Stimulated activated naive CD8-positive, alpha-beta T cell treated with anti-CD3 and anti-CD28 coated beads, Interleukin-15, amount 100 ng/mL, for 72 hours (primary cell): Measurements from ENCODE around the gene CCDC6.
"Not testable (repeated sequence)": the region's sequence is repeated elsewhere in the genome, so short reads cannot be mapped to it uniquely, and the experiment has no call there.

Experiments
- ATAC-seq: fragments of 150-1000 bp; cut with Tn5 transposase; 2 replicates; pipeline ENCODE4 v1.10.0; 2021; ENCODE audit warnings: mild to moderate bottlenecking, moderate library complexity
- DNase-seq, 2 donors: peaks; one replicate each; pipeline ENCODE4 v3.0.0; 2021 to 2022
- H3K27ac Mint-ChIP-seq, 2 donors: one replicate each; pipeline ENCODE4 v1.8.0; 2022; ENCODE audit warnings: mild to moderate bottlenecking in 2 of 2, mixed read lengths in 2 of 2, moderate library complexity in 2 of 2
- H3K27me3 Mint-ChIP-seq: one replicate; pipeline ENCODE4 v1.8.0; 2022; ENCODE audit warnings: mixed read lengths
- H3K4me1 Mint-ChIP-seq: one replicate; pipeline ENCODE4 v1.8.0; 2022; ENCODE audit warnings: mild to moderate bottlenecking, mixed read lengths
- H3K4me3 Mint-ChIP-seq, 2 donors: one replicate each; pipeline ENCODE4 v1.8.0; 2022; ENCODE audit warnings: mild to moderate bottlenecking in 2 of 2, mixed read lengths in 2 of 2, moderate library complexity in 1 of 2
- H3K9me3 Mint-ChIP-seq, 2 donors: one replicate each; pipeline ENCODE4 v1.8.0; 2022; ENCODE audit warnings: mixed read lengths in 2 of 2

Gene CCDC6

DNA sequence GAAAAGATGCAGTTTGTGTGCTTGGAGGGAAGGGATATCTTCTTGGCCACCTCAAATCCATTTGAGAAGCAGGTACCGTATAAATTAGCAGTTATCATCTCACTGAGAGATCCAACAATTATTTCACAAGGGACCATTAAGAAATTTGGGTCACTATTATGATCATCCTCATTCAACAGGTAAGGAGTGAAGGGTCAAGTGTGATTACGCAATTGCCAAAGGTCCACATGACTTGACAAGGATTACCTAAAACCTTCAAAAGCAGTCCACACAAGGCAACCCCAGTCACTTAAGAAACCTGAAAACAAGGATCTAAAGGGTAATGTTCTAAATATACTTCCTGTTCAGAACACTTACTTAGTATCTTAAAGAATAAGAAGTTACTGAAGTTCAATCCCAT, 27.4 kb downstream of the CCDC6 start:
- H3K27ac Mint-ChIP-seq: peak overlapping the region; percentile 3 to 95
- no peaks in the 10 kb centered on the region for H3K9me3 Mint-ChIP-seq
- peaks cover 85% of the 10 kb centered on the region for H3K4me1 Mint-ChIP-seq
- no peaks in the 10 kb centered on the region for H3K27me3 Mint-ChIP-seq
- DNase-seq (no peak), ATAC-seq (no peak)
- peak overlapping the region; percentile 30 to 62 for H3K4me3 Mint-ChIP-seq

DNA sequence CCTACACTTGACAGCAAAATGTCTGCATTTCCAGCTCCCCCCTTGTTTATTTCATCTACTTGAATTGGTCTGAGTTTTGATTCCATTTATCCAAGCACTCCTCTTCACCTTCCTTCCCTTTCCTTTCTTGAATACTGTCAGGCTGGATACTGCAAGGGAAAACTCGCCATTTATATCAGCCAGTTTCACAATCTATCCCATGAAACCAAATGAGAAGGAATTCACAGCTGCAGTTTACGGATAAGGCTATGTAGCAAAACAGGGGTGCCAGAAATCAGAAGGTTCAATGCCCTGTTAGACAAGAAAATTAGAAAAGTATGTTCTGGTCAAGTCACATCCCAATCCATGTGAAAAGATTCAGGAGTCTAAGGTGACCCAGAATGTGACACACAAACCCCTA, 28.1 kb downstream of the CCDC6 start:
- no peak for DNase-seq
- Mint-ChIP-seq H3K4me1 (peaks cover 84% of the 10 kb centered on the region), H3K27ac (peak overlapping the region in 1 of 2 donors; percentile 95)

DNA sequence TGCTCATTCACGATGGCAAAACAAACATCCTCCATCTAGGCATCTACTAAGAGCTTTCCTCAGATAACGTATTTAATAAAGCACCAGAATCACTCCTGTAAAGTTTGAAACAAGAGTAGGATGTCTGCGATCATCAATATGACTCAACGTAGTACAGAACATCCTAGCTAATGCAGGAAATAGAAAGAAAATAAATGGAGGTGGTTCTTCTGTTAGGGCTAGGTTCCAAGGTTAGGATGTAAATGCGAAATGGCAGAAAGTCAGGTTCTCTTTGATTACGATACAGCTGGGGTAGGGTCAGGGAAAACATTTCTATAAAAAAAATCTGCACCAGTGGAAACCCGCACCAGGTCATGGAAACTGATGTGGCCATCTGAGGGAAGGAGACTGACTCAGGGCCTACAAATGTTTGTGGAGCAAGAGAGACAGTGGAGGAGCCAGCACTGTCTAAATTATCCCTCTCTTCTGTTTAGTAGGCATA, 29.1 kb downstream of the CCDC6 start:
- peaks cover 86% of the 10 kb centered on the region for H3K4me1 Mint-ChIP-seq
- no peak for DNase-seq
- ATAC-seq: no peak
- no peaks in the 10 kb centered on the region for H3K9me3 Mint-ChIP-seq
- no peaks in the 10 kb centered on the region for H3K27me3 Mint-ChIP-seq
- peak overlapping the region; percentile 43 to 92 for H3K27ac Mint-ChIP-seq
- H3K4me3 Mint-ChIP-seq: peak overlapping the region; percentile 43 to 74

More for the DNA sequence above, 28.1 kb downstream of the CCDC6 start:
- no peak for ATAC-seq
- no peaks in the 10 kb centered on the region for H3K9me3 Mint-ChIP-seq
- peak overlapping the region in 1 of 2 donors; percentile 62 for H3K4me3 Mint-ChIP-seq
- no peaks in the 10 kb centered on the region for H3K27me3 Mint-ChIP-seq

DNA sequence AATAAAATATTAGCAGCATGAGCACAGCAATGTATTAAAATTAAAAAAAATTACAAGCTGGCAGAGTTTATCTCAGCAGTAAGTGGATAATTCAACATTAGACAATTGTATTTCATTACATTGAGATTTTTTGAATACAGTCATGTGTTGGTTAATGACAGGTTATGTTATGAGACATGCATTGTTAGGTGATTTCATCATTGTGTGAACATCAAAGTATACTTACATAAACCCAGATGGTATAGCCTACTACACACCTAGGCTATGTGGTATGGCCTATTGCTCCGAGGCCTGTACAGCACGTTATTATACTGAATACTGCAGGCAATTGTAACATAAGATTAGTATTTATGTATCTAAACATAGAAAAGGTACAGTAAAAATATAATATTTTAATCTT, 29.7 kb downstream of the CCDC6 start:
- H3K27ac Mint-ChIP-seq: peak overlapping the region; percentile 41 to 64
- ATAC-seq (no peak), DNase-seq (no peak)
- no peaks in the 10 kb centered on the region for H3K9me3 Mint-ChIP-seq
- no peaks in the 10 kb centered on the region for H3K27me3 Mint-ChIP-seq
- H3K4me3 Mint-ChIP-seq: peak overlapping the region in 1 of 2 donors; percentile 22
- peaks cover 89% of the 10 kb centered on the region for H3K4me1 Mint-ChIP-seq

DNA sequence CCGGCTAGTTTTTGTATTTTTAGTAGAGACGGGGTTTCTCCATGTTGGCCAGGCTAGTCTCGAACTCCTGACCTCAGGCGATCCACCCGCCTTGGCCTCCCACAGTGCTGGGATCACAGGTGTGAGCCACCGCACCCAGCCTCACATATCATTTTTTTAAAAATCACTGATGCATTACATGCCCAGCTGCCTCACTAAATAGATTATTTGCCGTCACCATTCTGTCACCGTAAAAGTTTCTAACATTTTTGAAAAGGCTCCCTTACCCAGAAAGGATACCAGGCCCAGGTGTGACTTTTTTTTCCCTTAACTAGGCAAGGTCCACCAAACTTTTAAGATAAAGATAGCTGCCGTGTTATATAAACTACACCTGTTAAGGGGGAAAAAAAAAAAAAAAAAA, 30.1 kb downstream of the CCDC6 start:
- not testable (repeated sequence) for H3K27me3 Mint-ChIP-seq

DNA sequence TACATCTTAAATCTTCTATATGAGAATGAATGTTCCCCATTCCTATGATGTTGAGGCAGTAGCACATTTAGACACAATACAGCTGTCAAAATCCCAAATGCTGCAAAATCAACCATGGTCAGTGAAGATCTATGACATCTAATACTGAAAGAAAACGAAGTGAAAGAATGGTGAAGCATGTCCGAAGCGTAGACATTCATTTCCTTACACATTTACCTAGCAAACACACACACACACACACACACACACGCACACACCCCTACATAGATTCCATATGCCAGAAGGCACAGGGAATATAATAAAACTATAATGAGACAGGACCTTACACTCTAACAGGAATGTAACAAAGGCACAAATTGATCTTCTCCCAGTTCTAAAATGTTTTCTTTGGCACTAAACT, 32.5 kb downstream of the CCDC6 start:
- no peak for DNase-seq
- H3K4me3 Mint-ChIP-seq: no peak overlapping the region
- H3K27me3 Mint-ChIP-seq: no peaks in the 10 kb centered on the region
- no peaks in the 10 kb centered on the region for H3K9me3 Mint-ChIP-seq
- no peak overlapping the region for H3K27ac Mint-ChIP-seq
- no peak for ATAC-seq
- H3K4me1 Mint-ChIP-seq: peaks cover 80% of the 10 kb centered on the region

More for the DNA sequence above, 30.1 kb downstream of the CCDC6 start:
- ATAC-seq, H3K9me3 Mint-ChIP-seq, DNase-seq, H3K27ac Mint-ChIP-seq, H3K4me3 Mint-ChIP-seq: not testable (repeated sequence)
- peaks cover 84% of the 10 kb centered on the region for H3K4me1 Mint-ChIP-seq

DNA sequence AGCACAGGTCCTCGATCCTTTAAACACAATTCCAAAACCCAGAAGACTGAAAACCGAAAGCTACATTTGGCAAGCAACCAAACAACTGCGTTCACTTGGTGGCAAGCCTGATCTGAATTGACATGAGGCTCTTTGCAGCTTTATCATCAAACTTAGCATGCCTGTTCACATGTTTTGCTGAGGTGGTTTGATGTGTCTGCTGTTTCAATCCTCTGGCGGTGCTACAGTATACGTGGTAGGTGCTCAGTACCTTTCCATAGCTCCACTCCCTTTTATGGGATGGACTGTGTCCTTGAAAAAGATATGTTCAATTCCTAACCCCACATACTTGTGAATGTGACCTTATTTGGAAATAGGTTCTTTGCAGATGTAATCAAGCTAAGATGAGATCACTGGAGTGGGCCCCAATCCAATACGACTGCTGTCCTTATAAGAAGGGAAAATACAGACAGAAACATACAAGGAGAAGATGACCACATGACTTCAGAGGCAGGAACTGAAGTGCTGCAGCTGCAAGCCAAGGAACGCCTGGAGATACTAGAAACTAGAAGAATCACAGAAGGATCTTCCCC, 33.4 kb downstream of the CCDC6 start:
- DNase-seq (no peak), ATAC-seq (no peak)
- H3K4me3 Mint-ChIP-seq: peak overlapping the region in 1 of 2 donors; percentile 38
- H3K4me1 Mint-ChIP-seq: peaks cover 80% of the 10 kb centered on the region
- no peaks in the 10 kb centered on the region for H3K9me3 Mint-ChIP-seq
- no peaks in the 10 kb centered on the region for H3K27me3 Mint-ChIP-seq
- peak overlapping the region; percentile 22 to 72 for H3K27ac Mint-ChIP-seq

DNA sequence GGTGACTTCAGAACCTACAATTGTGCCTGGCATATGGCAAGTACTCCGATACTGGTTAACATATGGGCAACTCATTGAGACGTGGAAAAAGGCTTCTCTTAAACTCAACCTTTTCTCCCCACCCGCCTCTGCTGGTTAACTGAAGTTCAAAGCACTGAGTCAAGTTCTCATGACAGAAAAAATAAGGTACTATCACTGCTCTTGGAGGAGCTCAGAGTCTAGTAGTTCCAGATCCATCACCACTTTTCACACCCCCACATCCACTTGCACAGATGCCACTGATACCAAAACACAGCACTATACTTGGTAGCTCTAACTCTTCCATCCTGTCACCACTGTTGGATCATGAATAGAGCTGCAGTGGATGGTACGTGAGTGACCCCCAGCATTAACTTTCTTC, 36.2 kb downstream of the CCDC6 start:
- H3K9me3 Mint-ChIP-seq: no peaks in the 10 kb centered on the region
- no peaks in the 10 kb centered on the region for H3K27me3 Mint-ChIP-seq
- peak; percentile 68 for ATAC-seq
- DNase-seq: no peak
- H3K4me3 Mint-ChIP-seq: no peak overlapping the region
- H3K4me1 Mint-ChIP-seq: peaks cover 89% of the 10 kb centered on the region
- H3K27ac Mint-ChIP-seq: peak overlapping the region; percentile 2 to 35

DNA sequence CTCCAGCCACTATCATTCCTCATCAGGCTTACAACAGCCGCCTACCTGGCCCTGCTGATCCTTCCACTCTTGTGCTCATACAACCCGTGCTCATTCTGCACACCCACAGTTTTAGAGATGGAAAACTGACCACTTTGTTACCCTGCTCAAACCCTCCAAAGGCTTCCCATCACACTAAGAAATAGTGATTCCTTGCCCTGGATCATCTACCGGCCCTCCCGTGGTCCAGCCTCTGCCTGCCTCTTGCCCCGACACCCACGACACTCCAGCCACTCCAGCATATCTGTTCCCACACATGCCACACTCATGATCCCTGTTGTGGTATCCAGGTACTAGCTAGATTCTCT, 36.8 kb downstream of the CCDC6 start:
- peak overlapping the region in 1 of 2 donors; percentile 2 for H3K27ac Mint-ChIP-seq
- peaks cover 89% of the 10 kb centered on the region for H3K4me1 Mint-ChIP-seq
- DNase-seq (no peak), ATAC-seq (no peak)
- H3K27me3 Mint-ChIP-seq: no peaks in the 10 kb centered on the region
- H3K4me3 Mint-ChIP-seq: no peak overlapping the region
- H3K9me3 Mint-ChIP-seq: no peaks in the 10 kb centered on the region

DNA sequence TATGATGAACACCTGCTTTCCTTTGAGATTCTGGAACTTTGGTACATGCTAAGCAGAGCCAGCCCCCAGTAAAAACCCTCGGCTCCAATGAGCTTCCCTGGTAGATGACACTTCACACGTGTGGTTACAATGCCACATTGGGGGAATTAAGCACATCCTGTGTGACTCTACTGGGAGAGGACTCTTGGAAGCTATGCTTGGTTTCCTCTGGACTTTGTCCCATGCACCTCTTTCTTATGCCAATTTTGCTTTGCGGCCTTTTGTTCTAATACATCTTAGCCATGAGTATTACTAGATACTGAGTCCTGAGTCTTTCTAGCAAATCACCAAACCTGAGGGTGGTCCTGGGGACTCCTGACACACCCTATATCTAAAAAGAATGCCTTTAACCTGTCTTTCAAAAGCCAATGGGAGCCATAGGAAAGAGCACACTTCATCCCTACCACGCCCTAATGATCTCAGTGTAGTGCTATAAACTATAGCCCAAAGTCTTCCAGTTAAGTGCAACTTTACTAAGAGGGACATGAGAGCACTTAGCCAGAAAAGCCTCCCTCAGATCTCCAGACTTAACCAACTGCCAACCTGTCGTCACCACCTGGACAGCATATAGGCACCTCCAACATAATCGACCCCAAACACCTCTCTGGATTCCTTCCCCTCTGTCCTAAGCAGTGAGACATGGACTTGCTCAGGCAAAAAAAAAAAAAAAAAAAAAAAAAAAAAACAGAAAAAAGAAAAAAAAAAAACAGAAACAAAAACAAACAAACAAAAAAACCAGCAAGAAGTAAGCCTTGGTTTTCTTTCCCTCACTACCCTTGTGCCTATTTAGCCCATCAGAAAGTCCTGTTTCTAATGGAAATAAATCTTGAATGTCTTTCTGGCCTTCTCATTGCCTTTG, 37.4 kb downstream of the CCDC6 start:
- H3K27me3 Mint-ChIP-seq: no peaks in the 10 kb centered on the region
- peaks cover 89% of the 10 kb centered on the region for H3K4me1 Mint-ChIP-seq
- H3K4me3 Mint-ChIP-seq: no peak overlapping the region
- ATAC-seq (no peak), DNase-seq (no peak)
- peak overlapping the region in 1 of 2 donors; percentile 27 for H3K27ac Mint-ChIP-seq
- H3K9me3 Mint-ChIP-seq: no peaks in the 10 kb centered on the region

DNA sequence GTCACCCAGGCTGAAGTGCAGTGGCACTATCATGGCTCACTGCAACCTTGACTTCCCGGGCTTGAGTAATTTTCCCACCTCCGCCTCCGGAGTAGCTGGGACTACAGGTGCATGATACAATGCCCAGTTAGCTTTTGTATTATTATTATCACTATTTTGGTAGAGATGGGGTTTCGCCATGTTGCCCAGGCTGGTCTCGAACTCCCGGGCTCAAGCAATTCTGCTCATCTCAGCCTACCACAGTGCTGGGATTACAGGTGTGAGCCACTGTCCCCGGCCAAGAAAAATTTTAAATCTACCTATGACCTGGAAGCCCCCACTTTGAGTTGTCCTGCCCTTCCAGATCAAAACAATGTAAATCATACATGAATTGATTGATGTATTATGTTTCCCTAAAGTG, 38.8 kb downstream of the CCDC6 start:
- H3K9me3 Mint-ChIP-seq: no peaks in the 10 kb centered on the region
- H3K27ac Mint-ChIP-seq: no peak overlapping the region
- no peak overlapping the region for H3K4me3 Mint-ChIP-seq
- H3K27me3 Mint-ChIP-seq: no peaks in the 10 kb centered on the region
- no peak for DNase-seq
- peaks cover 77% of the 10 kb centered on the region for H3K4me1 Mint-ChIP-seq
- ATAC-seq: no peak

DNA sequence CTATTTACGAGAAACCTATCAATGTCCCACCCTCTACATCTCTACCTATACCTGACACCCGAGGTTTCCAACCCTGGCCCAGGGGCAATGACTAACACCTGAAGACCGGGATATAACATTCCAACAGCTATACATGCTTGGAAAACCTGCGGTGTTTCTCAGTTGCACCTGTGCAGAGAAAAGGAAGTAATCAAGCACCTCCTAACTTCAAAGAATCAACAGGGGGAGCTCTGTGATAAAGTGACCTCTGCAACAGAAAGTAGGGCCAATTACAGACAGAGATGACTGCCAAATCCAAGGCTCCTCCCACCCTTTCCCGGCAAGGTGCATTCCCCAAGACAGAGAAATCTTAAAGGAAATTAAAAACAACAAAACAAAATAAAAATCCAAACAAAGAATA, 41.3 kb downstream of the CCDC6 start:
- ATAC-seq (peak; percentile 29), DNase-seq (no peak)
- peaks cover 62% of the 10 kb centered on the region for H3K4me1 Mint-ChIP-seq
- H3K9me3 Mint-ChIP-seq: peaks cover 0 to 7% of the 10 kb centered on the region in 2 donors
- H3K27me3 Mint-ChIP-seq: no peaks in the 10 kb centered on the region
- peak overlapping the region; percentile 58 to 77 for H3K4me3 Mint-ChIP-seq
- peak overlapping the region in 1 of 2 donors; percentile 75 for H3K27ac Mint-ChIP-seq

DNA sequence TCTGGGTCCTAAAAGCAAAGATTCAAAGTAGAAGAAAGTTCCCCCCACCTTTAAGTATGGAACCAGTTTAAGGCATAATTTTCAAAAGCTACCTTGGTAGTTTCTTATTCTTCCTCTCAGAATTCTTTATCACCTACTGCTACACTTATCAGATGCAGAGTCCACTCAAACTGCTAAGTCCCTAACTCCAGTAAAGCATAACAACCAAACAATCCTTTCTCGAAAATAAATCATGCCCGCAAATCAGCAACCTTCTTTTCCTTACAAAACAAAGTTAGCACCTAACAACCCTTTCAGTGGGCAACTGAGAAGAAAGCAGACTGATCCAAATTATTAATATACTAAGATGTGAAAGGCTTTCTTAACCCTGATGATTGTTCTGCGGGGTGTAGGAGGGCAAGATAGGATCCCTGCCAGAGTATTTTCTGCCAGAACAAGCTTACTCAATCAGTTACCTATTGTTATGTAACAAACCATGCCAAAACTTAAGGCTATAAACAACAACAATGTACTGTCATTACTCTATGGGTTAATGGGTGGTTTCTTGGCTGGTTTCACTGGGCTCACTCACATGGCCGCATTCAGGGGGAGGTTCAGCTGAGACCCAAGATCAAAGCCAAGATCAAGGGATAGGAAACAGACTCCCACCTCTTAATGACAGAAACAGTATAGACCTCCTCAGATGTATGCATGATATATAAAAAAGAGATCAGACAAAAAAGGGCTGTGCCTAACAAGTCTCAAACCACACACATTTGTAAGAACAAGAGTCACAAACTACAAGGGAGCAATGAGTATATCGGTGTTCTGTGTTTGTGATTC, 42.0 kb downstream of the CCDC6 start:
- peak; percentile 24 to 62 for DNase-seq
- H3K4me3 Mint-ChIP-seq: peak overlapping the region; percentile 58 to 77
- H3K4me1 Mint-ChIP-seq: peaks cover 60% of the 10 kb centered on the region
- peak; percentile 90 for ATAC-seq
- H3K9me3 Mint-ChIP-seq: peaks cover 4 to 11% of the 10 kb centered on the region in 2 donors
- H3K27me3 Mint-ChIP-seq: no peaks in the 10 kb centered on the region
- peak overlapping the region in 1 of 2 donors; percentile 27 for H3K27ac Mint-ChIP-seq

DNA sequence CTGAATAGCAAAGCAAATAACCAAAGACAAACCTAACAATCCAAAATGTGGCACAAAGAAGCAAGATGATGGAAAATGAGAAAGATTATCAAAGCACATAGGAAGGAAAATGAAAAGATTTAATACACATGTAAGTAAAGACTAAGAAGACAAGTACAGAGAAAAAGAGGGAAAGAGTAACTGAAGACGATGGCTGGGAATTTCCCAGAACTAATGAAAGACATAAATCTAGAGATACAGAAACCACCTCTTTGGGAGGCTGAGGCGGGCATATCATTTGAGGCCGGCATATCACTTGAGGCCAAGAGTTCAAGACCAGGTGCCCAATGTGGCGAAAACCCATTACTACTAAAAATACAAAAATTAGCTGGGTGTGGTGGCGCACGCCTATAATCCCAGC, 46.8 kb downstream of the CCDC6 start:
- Mint-ChIP-seq H3K27ac (no peak overlapping the region), H3K27me3 (no peaks in the 10 kb centered on the region), H3K4me3 (peak overlapping the region in 1 of 2 donors; percentile 12), H3K9me3 (peaks cover 5 to 13% of the 10 kb centered on the region in 2 donors), H3K4me1 (peaks cover 17% of the 10 kb centered on the region)
- DNase-seq: no peak
- no peak for ATAC-seq

DNA sequence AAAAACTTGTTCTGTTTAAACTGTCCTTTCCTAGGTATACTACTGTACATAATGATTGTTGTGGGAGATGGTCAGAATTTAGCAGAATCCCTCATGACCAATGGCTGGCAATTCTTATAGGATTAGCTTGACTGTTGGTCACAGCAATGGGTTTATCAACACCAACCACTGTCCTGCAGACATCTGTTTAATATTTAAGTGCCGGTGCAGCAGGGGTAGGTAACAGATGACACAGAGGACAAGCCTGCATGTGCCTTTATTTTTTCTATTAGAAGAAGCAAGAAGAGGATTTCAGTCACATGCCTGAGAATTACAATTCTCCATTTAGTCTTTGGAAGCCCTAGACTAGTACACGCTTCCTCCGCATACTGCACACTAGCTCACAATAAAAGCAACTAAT, 48.4 kb downstream of the CCDC6 start:
- peaks cover 26% of the 10 kb centered on the region for H3K4me1 Mint-ChIP-seq
- ATAC-seq (no peak), DNase-seq (no peak)
- H3K9me3 Mint-ChIP-seq: peaks cover 5 to 13% of the 10 kb centered on the region in 2 donors
- no peaks in the 10 kb centered on the region for H3K27me3 Mint-ChIP-seq
- H3K27ac Mint-ChIP-seq: no peak overlapping the region
- no peak overlapping the region for H3K4me3 Mint-ChIP-seq
